GM06990 (cell line): ENCODE measurements around the gene KCNG3.
"Not testable (repeated sequence)": the region's sequence is repeated elsewhere in the genome, so short reads cannot be mapped to it uniquely, and the experiment has no call there.

Experiments
- DNase-seq: peaks from one replicate; pipeline ENCODE4 v3.0.0-alpha.2; 2011; ENCODE audit not compliant: insufficient read length; ENCODE audit errors: extremely low read depth
- H3K27me3 ChIP-seq: replicated peaks from 2 replicates; pipeline ENCODE4 v1.6.0; 2011; ENCODE audit warnings: low read length; ENCODE audit not compliant: control insufficient read depth, insufficient read depth
- H3K36me3 ChIP-seq: 2 replicates; pipeline ENCODE4 v1.5.1; 2011; ENCODE audit warnings: low read length; ENCODE audit not compliant: control insufficient read depth, insufficient read depth
- H3K4me3 ChIP-seq: replicated peaks from 2 replicates; pipeline ENCODE4 v1.5.1; 2011; ENCODE audit warnings: low read depth, mild to moderate bottlenecking, control low read depth, low read length
- CTCF ChIP-seq: IDR thresholded peaks from 2 replicates; pipeline ENCODE4 v1.5.1; 2011; ENCODE audit warnings: low read length, control low read depth, mild to moderate bottlenecking, inconsistent platforms; ENCODE audit not compliant: insufficient read depth, poor library complexity, severe bottlenecking

KCNG3 gene

DNA sequence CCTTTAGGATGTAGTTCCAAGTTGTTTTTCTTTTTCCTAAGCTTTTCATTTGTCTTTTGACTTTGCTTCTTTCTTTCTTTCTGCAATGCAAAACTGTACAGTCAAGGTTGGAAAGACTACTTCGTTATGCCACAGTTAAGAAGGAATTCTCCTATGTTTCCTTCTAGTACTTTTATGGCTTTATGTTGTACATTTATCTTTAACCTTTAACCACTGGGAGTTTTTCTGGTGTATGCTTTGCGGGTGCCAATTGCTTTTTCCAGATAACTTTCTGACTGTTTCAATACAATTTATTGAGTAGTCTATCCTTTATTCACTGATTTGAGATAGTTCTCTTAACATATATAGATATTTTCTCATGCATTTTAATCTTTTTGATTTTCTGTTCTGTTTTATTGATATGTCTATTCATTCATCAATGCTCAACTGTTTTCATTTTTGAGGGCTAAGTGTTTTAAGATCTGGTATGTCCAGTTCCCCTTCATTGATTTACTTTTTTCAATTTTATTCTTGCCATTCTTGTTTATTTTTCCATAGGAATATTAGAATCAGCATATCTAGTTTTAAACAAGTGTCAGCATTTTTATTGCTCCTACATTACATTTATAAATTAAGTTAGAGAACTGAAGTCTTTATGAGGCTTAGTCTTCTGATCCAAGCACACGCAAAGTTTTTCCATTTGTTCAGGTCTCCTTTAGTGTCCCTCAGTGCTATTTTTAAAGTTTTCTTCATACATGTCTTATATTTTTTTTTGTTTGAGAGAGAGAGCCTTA, 82.9 kb downstream of the KCNG3 start:
- no peak for DNase-seq
- Histone ChIP-seq H3K36me3 (no peaks in the 10 kb centered on the region), H3K27me3 (no peaks in the 10 kb centered on the region), H3K4me3 (no peak overlapping the region)
- TF ChIP-seq CTCF, result no peak

GRCh38 chr2:42408009-42408408, 85.8 kb downstream of the KCNG3 start:
- Histone ChIP-seq H3K4me3 (no peak overlapping the region), H3K36me3 (no peaks in the 10 kb centered on the region)
- TF ChIP-seq CTCF, result no peak

GRCh38 chr2:42407476-42407875, 86.3 kb downstream of the KCNG3 start:
- Histone ChIP-seq H3K36me3 (no peaks in the 10 kb centered on the region), H3K27me3 (no peaks in the 10 kb centered on the region), H3K4me3 (no peak overlapping the region)
- no peak for TF ChIP-seq CTCF
- DNase-seq, result no peak

More at GRCh38 chr2:42408009-42408408, 85.8 kb downstream of the KCNG3 start:
- DNase-seq, result no peak
- H3K27me3 ChIP-seq, result no peaks in the 10 kb centered on the region

DNA sequence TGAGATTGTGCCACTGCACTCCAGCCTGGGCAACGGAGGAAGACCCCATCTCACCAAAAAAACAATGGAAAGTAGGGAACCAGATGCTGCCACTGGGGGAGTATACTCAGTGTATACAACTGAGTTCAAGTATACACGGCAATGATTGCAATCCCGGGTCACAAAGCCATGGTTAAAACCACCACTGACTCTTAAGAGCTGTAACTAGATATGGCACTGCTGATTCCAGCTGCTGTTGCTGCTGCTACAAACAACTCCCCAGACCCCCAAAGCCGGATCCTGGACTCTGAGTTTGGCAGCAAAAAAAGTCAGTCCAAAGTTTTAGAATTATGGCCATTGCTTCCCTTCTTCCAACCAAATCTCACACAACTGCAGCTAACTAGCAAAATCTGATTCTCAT, 89.1 kb downstream of the KCNG3 start:
- no peak for TF ChIP-seq CTCF
- Histone ChIP-seq H3K27me3 (no peaks in the 10 kb centered on the region), H3K36me3 (no peaks in the 10 kb centered on the region), H3K4me3 (no peak overlapping the region)
- DNase-seq, result no peak

GRCh38 chr2:42401773-42402172, 92.0 kb downstream of the KCNG3 start:
- no peak overlapping the region for H3K4me3 ChIP-seq
- no peak for TF ChIP-seq CTCF
- no peak for DNase-seq
- H3K36me3 ChIP-seq, result no peaks in the 10 kb centered on the region
- no peaks in the 10 kb centered on the region for H3K27me3 ChIP-seq

- H3K27me3 ChIP-seq, H3K4me3 ChIP-seq, H3K36me3 ChIP-seq, DNase-seq: not testable (repeated sequence)
These were observed 95.7 kb downstream of the KCNG3 start for GRCh38 chr2:42398052-42398451.

GRCh38 chr2:42393320-42393719, 100.5 kb downstream of the KCNG3 start:
- DNase-seq, H3K4me3 ChIP-seq, H3K27me3 ChIP-seq, H3K36me3 ChIP-seq: not testable (repeated sequence)
